OCI-LY3 (cell line): ENCODE data around the gene TGM1.

Experiments used
- CTCF ChIP-seq: fragments of 200-600, 300-600 bp; sonication (generic); IDR thresholded peaks from 2 replicates; pipeline ENCODE4 v1.5.1; 2014; ENCODE audit warnings: antibody characterized with exemption, low read length, low read depth
- EZH2phosphoT487 ChIP-seq: fragments of 200-600 bp; shearing (Covaris generic); IDR thresholded peaks from 2 replicates; pipeline ENCODE4 v1.6.1; 2018; ENCODE audit warnings: antibody characterized with exemption, mixed run types, low read depth

- TF ChIP-seq CTCF (no peak), EZH2phosphoT487 (no peak)
Measured at GRCh38 chr14:24207625-24208024, 55.4 kb downstream of the TGM1 start.
